GM12878 (cell line): Measurements from ENCODE around the gene ZNF334. TPM values are rescaled to one million over a fixed set of nuclear protein-coding genes. Genes with fewer than 3 reads are reported as not detected.

Source experiments
- ATAC-seq: fragments of 200-7000 bp; cut with Tn5 transposase; 3 replicates; pipeline ENCODE4 v1.9.1; 2020; ENCODE audit warnings: mild to moderate bottlenecking, moderate library complexity
- BruUV-seq: library from RNA; stranded (reverse); fragments of 400-500 nt; replicated peaks from 2 replicates; lab custom pipeline; 2021; lab: Mats Ljungman, UMichigan
- CTCF ChIA-PET: fragments of 300-600 bp; sonication (Branson Sonifier 250); formaldehyde crosslinking; extraction: SDS; loops from one replicate; lab custom pipeline; 2021; ENCODE audit warnings: inconsistent platforms; lab: Yijun Ruan, JAX
- POLR2A ChIA-PET: fragments of 350-600 bp; formaldehyde crosslinking; extraction: SDS; loops from one replicate; lab custom pipeline; 2021; ENCODE audit warnings: inconsistent platforms; lab: Charles Lee
- RAD21 ChIA-PET: fragments of 300-600 bp; sonication (Branson Sonifier 250); formaldehyde crosslinking; loops from one replicate; lab custom pipeline; 2023; ENCODE audit warnings: antibody characterized with exemption; ENCODE audit not compliant: unreplicated experiment; lab: Charles Lee
- SMC1A ChIA-PET: fragments of 300-600 bp; sonication (Branson Sonifier 250); formaldehyde crosslinking; loops from one replicate; lab custom pipeline; 2023; ENCODE audit not compliant: unreplicated experiment, uncharacterized antibody; lab: Charles Lee
- DNase-seq: peaks from one replicate; pipeline ENCODE4 v3.0.0-alpha.2; 2011; ENCODE audit warnings: low read depth, low spot score
- FAIRE-seq: peaks from 3 replicates; lab custom pipeline; 2011; peaks lifted over from hg19 to GRCh38; lab: Jason Lieb, UNC
- H2AFZ ChIP-seq: 2 replicates; pipeline ENCODE4 v1.6.0; 2011; ENCODE audit warnings: low read depth, low read length, control low read depth; ENCODE audit not compliant: control insufficient read depth
- H3K27ac ChIP-seq: 2 replicates; pipeline ENCODE4 v1.5.1; 2011; ENCODE audit warnings: control low read depth; ENCODE audit not compliant: control insufficient read depth, insufficient read depth
- H3K27me3 ChIP-seq, 2 experiments: replicated peaks in 1 of 2; 2 replicates each; pipeline versions ENCODE4 v1.6.0 to v1.6.1; 2011; ENCODE audit warnings: low read length in 1 of 2; ENCODE audit not compliant: control insufficient read depth in 2 of 2, insufficient read depth in 2 of 2
- H3K36me3 ChIP-seq, 2 experiments: 2 replicates each; pipeline ENCODE4 v1.5.1; 2011; ENCODE audit warnings: low read length in 1 of 2; ENCODE audit not compliant: control insufficient read depth in 2 of 2, insufficient read depth in 2 of 2
- H3K4me1 ChIP-seq: 2 replicates; pipeline ENCODE4 v1.6.1; 2011; ENCODE audit warnings: mild to moderate bottlenecking, low read length, moderate library complexity, mixed read lengths; ENCODE audit not compliant: control insufficient read depth, insufficient read depth
- H3K4me2 ChIP-seq: 2 replicates; pipeline ENCODE4 v1.6.0; 2011; ENCODE audit warnings: control low read depth; ENCODE audit not compliant: control insufficient read depth, insufficient read depth
- H3K4me3 ChIP-seq: fragments of 200-600 bp; sonication (generic); 2 replicates; pipeline ENCODE4 v1.5.1; 2016
- H3K79me2 ChIP-seq: 2 replicates; pipeline ENCODE4 v1.6.0; 2011; ENCODE audit warnings: low read length; ENCODE audit not compliant: control insufficient read depth, insufficient read depth
- H3K9ac ChIP-seq: 2 replicates; pipeline ENCODE4 v1.8.0; 2011; ENCODE audit warnings: low read length, control low read depth, mixed read lengths; ENCODE audit not compliant: control insufficient read depth, insufficient read depth
- H3K9me3 ChIP-seq: replicated peaks from 3 replicates; pipeline ENCODE4 v1.5.1; 2011; ENCODE audit warnings: mild to moderate bottlenecking, low read length; ENCODE audit not compliant: control insufficient read depth, insufficient read depth
- H4K20me1 ChIP-seq: 2 replicates; pipeline ENCODE4 v1.6.0; 2011; ENCODE audit not compliant: control insufficient read depth, insufficient read depth
- CBX3 ChIP-seq: fragments of 200-600 bp; sonication (generic); IDR thresholded peaks from 2 replicates; pipeline ENCODE4 v1.6.1; 2016; ENCODE audit warnings: low read depth, borderline replicate concordance
- HDAC6 ChIP-seq: fragments of 200-600 bp; sonication (generic); IDR thresholded peaks from one replicate; pipeline ENCODE4 v1.8.0; 2017; ENCODE audit warnings: antibody characterized with exemption; ENCODE audit not compliant: unreplicated experiment
- NR2F1 ChIP-seq: fragments of 450-650 bp; conservative IDR thresholded peaks from 2 replicates; pipeline ENCODE4 v1.6.1; 2017; ENCODE audit warnings: mild to moderate bottlenecking
- NRF1 ChIP-seq: conservative IDR thresholded peaks from 2 replicates; pipeline ENCODE4 v1.6.1; 2011; ENCODE audit warnings: mild to moderate bottlenecking, low read depth, low read length, improper control_type of control experiment
- RBBP5 ChIP-seq: fragments of 200-600 bp; sonication (generic); conservative IDR thresholded peaks from 2 replicates; pipeline ENCODE4 v1.6.1; 2016
- REST ChIP-seq: IDR thresholded peaks from 2 replicates; pipeline ENCODE4 v1.6.1; 2012; ENCODE audit warnings: mild to moderate bottlenecking, low read depth, low read length
- SREBF1 ChIP-seq: IDR thresholded peaks from 2 replicates; pipeline ENCODE4 v1.6.1; 2012; ENCODE audit warnings: mild to moderate bottlenecking, low read length
- TBL1XR1 ChIP-seq: IDR thresholded peaks from 2 replicates; pipeline ENCODE4 v1.6.1; 2012; ENCODE audit warnings: low read depth, low read length, improper control_type of control experiment
- USF2 ChIP-seq: IDR thresholded peaks from 2 replicates; pipeline ENCODE4 v1.6.1; 2011; ENCODE audit warnings: low read depth, low read length, improper control_type of control experiment, borderline replicate concordance
- ZBTB4 ChIP-seq: fragments of 450-650 bp; formaldehyde crosslinking; IDR thresholded peaks from 2 replicates; pipeline ENCODE4 v1.4.0; 2022; ENCODE audit warnings: mild to moderate bottlenecking, moderate library complexity
- ZNF384 ChIP-seq: IDR thresholded peaks from 2 replicates; pipeline ENCODE4 v1.6.1; 2012; ENCODE audit warnings: low read depth, mild to moderate bottlenecking, low read length, improper control_type of control experiment, borderline replicate concordance
- WGBS: methylation state at CpG from one replicate; pipeline ENCODE4 v1.1.6; 2016; ENCODE audit warnings: low lambda C conversion rate; ENCODE audit not compliant: insufficient replicate concordance, insufficient coverage; ENCODE audit errors: missing lambda C conversion rate; 5-methylcytosine and 5-hydroxymethylcytosine counted together
- in situ Hi-C: fragments of 300-500 bp; cut with MboI; formaldehyde crosslinking; loops from 9 replicates; pipeline ENCODE4 v1.14.3; 2018; ENCODE audit warnings: mixed read lengths
- intact Hi-C: fragments of 100-400 bp; cut with micrococcal nuclease; formaldehyde crosslinking; loops from one replicate; pipeline ENCODE4 v1.14.2; 2022; ENCODE audit not compliant: unreplicated experiment
- polyA plus RNA-seq, 11 experiments: library from polyadenylated mRNA; depleted of rRNA in 4 of 11; unstranded in 6 of 11; stranded (reverse) in 5 of 11; fragments of >200 nt; fragmentation: Nextera tagmentation in 4 of 11; fragmentation: Illumina TruSeq in 1 of 11; extraction: Ambion mirVana in 4 of 11; extraction: Trizol in 1 of 11; gene quantifications; 1 replicate in 1 of 11; 2 replicates in 10 of 11; pipeline versions ENCODE4 v1.2.1 to v1.2.3, GENCODE V29; 2011 to 2016; ENCODE audit warnings: inconsistent platforms in 2 of 11, missing spikeins in 2 of 11, low read depth in 1 of 11
- total RNA-seq, 4 experiments: library from RNA; depleted of rRNA in 3 of 4; stranded (reverse); fragments of >200 nt in 3 of 4; fragmentation: Illumina TruSeq in 1 of 4; extraction: Trizol in 1 of 4; gene quantifications; 2 replicates each; pipeline versions ENCODE4 v1.2.1 to v1.2.3, GENCODE V29; 2013 to 2021
- TF ChIP-seq, protein P1 (sequence below): IDR thresholded peaks from 2 replicates; pipeline ENCODE4 v1.6.1; 2012; ENCODE audit warnings: low read length, inconsistent platforms

ZNF334 gene
- total and polyA plus RNA-seq, 10 of the 15 experiments (the other 5 are each of a cell fraction or from before 2014, with no cell fraction given), result 0.08 to 2.0 (median 1.2) TPM

- ChIA-PET POLR2A (no interaction called here), RAD21 (interaction anchor here (0.6 to 1.3 kb wide), 2 partner anchors 29 to 159 kb away, joined by 4 to 5 read pairs; partner anchors contain the start of gene OCSTAMP), SMC1A (interaction anchor here (8.3 kb wide), 1 partner anchor 161 kb away, joined by 43 read pairs; no protein-coding TSS in a partner anchor), CTCF (interaction anchor here (0.7 to 9.0 kb wide), 7 partner anchors 9 to 232 kb away, joined by 3 to 114 read pairs (median 4); partner anchors contain the start of gene TP53RK)
- in situ Hi-C loops (loop anchor here (5.0 kb wide), 1 partner anchor 162 kb away; no protein-coding TSS in a partner anchor), intact Hi-C loops (loop anchor here (2.0 kb wide), 1 partner anchor 42 kb away; no protein-coding TSS in a partner anchor)
- Histone ChIP-seq H2AFZ (no peak overlapping the region), H4K20me1 (no peaks in the 10 kb centered on the region), H3K27me3 (no peaks in the 10 kb centered on the region; a peak in 1 of 4 replicates), H3K4me1 (no peaks in the 10 kb centered on the region), H3K4me3 (no peak overlapping the region), H3K9ac (no peak overlapping the region), H3K4me2 (no peak overlapping the region), H3K36me3 (no peaks in the 10 kb centered on the region), H3K27ac (no peak overlapping the region), H3K79me2 (no peaks in the 10 kb centered on the region), H3K9me3 (no peaks in the 10 kb centered on the region)
- DNase-seq (no peak), FAIRE-seq (no peak), ATAC-seq (no peak)
- no TSS peak for BruUV-seq
- WGBS, result 23% methylated on average over 4 of the region's 4 CpGs
- TF ChIP-seq NRF1, result no peak
- TF ChIP-seq TBL1XR1, result no peak
- no peak for TF ChIP-seq USF2
- no peak for TF ChIP-seq NR2F1
- TF ChIP-seq RBBP5, result no peak
- no peak for TF ChIP-seq REST
- TF ChIP-seq HDAC6, result no peak
- TF ChIP-seq, protein P1, sequence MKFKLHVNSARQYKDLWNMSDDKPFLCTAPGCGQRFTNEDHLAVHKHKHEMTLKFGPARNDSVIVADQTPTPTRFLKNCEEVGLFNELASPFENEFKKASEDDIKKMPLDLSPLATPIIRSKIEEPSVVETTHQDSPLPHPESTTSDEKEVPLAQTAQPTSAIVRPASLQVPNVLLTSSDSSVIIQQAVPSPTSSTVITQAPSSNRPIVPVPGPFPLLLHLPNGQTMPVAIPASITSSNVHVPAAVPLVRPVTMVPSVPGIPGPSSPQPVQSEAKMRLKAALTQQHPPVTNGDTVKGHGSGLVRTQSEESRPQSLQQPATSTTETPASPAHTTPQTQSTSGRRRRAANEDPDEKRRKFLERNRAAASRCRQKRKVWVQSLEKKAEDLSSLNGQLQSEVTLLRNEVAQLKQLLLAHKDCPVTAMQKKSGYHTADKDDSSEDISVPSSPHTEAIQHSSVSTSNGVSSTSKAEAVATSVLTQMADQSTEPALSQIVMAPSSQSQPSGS, result no peak
- no peak for TF ChIP-seq ZBTB4 (CRISPR knock-in tag)
- TF ChIP-seq CBX3, result no peak
- TF ChIP-seq SREBF1, result no peak
- no peak for TF ChIP-seq ZNF384
These were observed 7.2 kb upstream of the ZNF334 start for GRCh38 chr20:46520540-46520939.
